ENCODE measurements around the gene FGF14. TPM values are rescaled to one million over a fixed set of nuclear protein-coding genes. Genes with fewer than 3 reads are reported as not detected.

Gene FGF14
- total RNA-seq, 1 donor from 2014 or later = 0.22 TPM

- Mint-ChIP-seq H3K9me3 (ENCODE audit: low read depth) (no peaks in the 10 kb centered on the region), H3K27me3 (ENCODE audit: low read depth) (peaks cover 16% of the 10 kb centered on the region)
- no peak for DNase-seq (ENCODE audit: low spot score)
Measured at GRCh38 chr13:102295316-102296048, 106.4 kb downstream of the FGF14 start.

GRCh38 chr13:102294407-102295018 is 107.3 kb downstream of the FGF14 start:
- TF ChIP-seq CTCF (IDR thresholded peaks at IDR 0.05) = no peak
- Mint-ChIP-seq H3K9me3 (ENCODE audit: low read depth) (no peaks in the 10 kb centered on the region), H3K27ac (ENCODE audit: unreplicated experiment) (no peak overlapping the region), H3K27me3 (ENCODE audit: low read depth) (peaks cover 8% of the 10 kb centered on the region), H3K4me1 (ENCODE audit: low read depth) (no peaks in the 10 kb centered on the region), H3K4me3 (ENCODE audit: unreplicated experiment) (no peak overlapping the region), H3K36me3 (ENCODE audit: low read depth) (no peaks in the 10 kb centered on the region)
- no peak for DNase-seq (ENCODE audit: low spot score)

More at GRCh38 chr13:102295316-102296048, 106.4 kb downstream of the FGF14 start:
- no peak for TF ChIP-seq CTCF (IDR thresholded peaks at IDR 0.05)
- H3K36me3 Mint-ChIP-seq (ENCODE audit: low read depth) = no peaks in the 10 kb centered on the region
- H3K27ac Mint-ChIP-seq (ENCODE audit: unreplicated experiment) = no peak overlapping the region
- no peak overlapping the region for H3K4me3 Mint-ChIP-seq (ENCODE audit: unreplicated experiment)
- no peaks in the 10 kb centered on the region for H3K4me1 Mint-ChIP-seq (ENCODE audit: low read depth)

- Mint-ChIP-seq H3K27me3 (ENCODE audit: low read depth) (peaks cover 5% of the 10 kb centered on the region), H3K9me3 (ENCODE audit: low read depth) (no peaks in the 10 kb centered on the region), H3K4me1 (ENCODE audit: low read depth) (no peaks in the 10 kb centered on the region), H3K27ac (ENCODE audit: unreplicated experiment) (no peak overlapping the region), H3K36me3 (ENCODE audit: low read depth) (no peaks in the 10 kb centered on the region), H3K4me3 (ENCODE audit: unreplicated experiment) (no peak overlapping the region)
- no peak for DNase-seq (ENCODE audit: low spot score)
- TF ChIP-seq CTCF (IDR thresholded peaks at IDR 0.05) = no peak
Measured at GRCh38 chr13:102293723-102294122, 108.1 kb downstream of the FGF14 start.

GRCh38 chr13:102291587-102292218 is 110.1 kb downstream of the FGF14 start:
- H3K9me3 Mint-ChIP-seq (ENCODE audit: low read depth) = no peaks in the 10 kb centered on the region
- no peak for DNase-seq (ENCODE audit: low spot score)
- H3K4me3 Mint-ChIP-seq (ENCODE audit: unreplicated experiment) = no peak overlapping the region
- H3K27ac Mint-ChIP-seq (ENCODE audit: unreplicated experiment) = no peak overlapping the region
- TF ChIP-seq CTCF (IDR thresholded peaks at IDR 0.05) = no peak
- H3K27me3 Mint-ChIP-seq (ENCODE audit: low read depth) = no peaks in the 10 kb centered on the region
- no peaks in the 10 kb centered on the region for H3K36me3 Mint-ChIP-seq (ENCODE audit: low read depth)
- H3K4me1 Mint-ChIP-seq (ENCODE audit: low read depth) = no peaks in the 10 kb centered on the region

GRCh38 chr13:102289606-102290005 is 112.2 kb downstream of the FGF14 start:
- Mint-ChIP-seq H3K27ac (ENCODE audit: unreplicated experiment) (no peak overlapping the region), H3K27me3 (ENCODE audit: low read depth) (no peaks in the 10 kb centered on the region), H3K9me3 (ENCODE audit: low read depth) (no peaks in the 10 kb centered on the region), H3K36me3 (ENCODE audit: low read depth) (no peaks in the 10 kb centered on the region), H3K4me3 (ENCODE audit: unreplicated experiment) (no peak overlapping the region), H3K4me1 (ENCODE audit: low read depth) (peaks cover 19% of the 10 kb centered on the region)
- DNase-seq (ENCODE audit: low spot score) = no peak
- TF ChIP-seq CTCF (IDR thresholded peaks at IDR 0.05) = no peak

Measured in chondrocyte (in vitro differentiated cells).